GM12878 (cell line): ENCODE data around the gene AKAP11. TPM values are rescaled to one million over a fixed set of nuclear protein-coding genes. Genes with fewer than 3 reads are reported as not detected.

Source experiments
- ATAC-seq: fragments of 200-7000 bp; cut with Tn5 transposase; 3 replicates; pipeline ENCODE4 v1.9.1; 2020; ENCODE audit warnings: mild to moderate bottlenecking, moderate library complexity
- BruUV-seq: library from RNA; stranded (reverse); fragments of 400-500 nt; replicated peaks from 2 replicates; lab custom pipeline; 2021; lab: Mats Ljungman, UMichigan
- CTCF ChIA-PET: fragments of 300-600 bp; sonication (Branson Sonifier 250); formaldehyde crosslinking; extraction: SDS; loops from one replicate; lab custom pipeline; 2021; ENCODE audit warnings: inconsistent platforms; lab: Yijun Ruan, JAX
- POLR2A ChIA-PET: fragments of 350-600 bp; formaldehyde crosslinking; extraction: SDS; loops from one replicate; lab custom pipeline; 2021; ENCODE audit warnings: inconsistent platforms; lab: Charles Lee
- RAD21 ChIA-PET: fragments of 300-600 bp; sonication (Branson Sonifier 250); formaldehyde crosslinking; loops from one replicate; lab custom pipeline; 2023; ENCODE audit warnings: antibody characterized with exemption; ENCODE audit not compliant: unreplicated experiment; lab: Charles Lee
- SMC1A ChIA-PET: fragments of 300-600 bp; sonication (Branson Sonifier 250); formaldehyde crosslinking; loops from one replicate; lab custom pipeline; 2023; ENCODE audit not compliant: unreplicated experiment, uncharacterized antibody; lab: Charles Lee
- DNase-seq: peaks from one replicate; pipeline ENCODE4 v3.0.0-alpha.2; 2011; ENCODE audit warnings: low read depth, low spot score
- FAIRE-seq: peaks from 3 replicates; lab custom pipeline; 2011; peaks lifted over from hg19 to GRCh38; lab: Jason Lieb, UNC
- H2AFZ ChIP-seq: 2 replicates; pipeline ENCODE4 v1.6.0; 2011; ENCODE audit warnings: low read depth, low read length, control low read depth; ENCODE audit not compliant: control insufficient read depth
- H3K27ac ChIP-seq: 2 replicates; pipeline ENCODE4 v1.5.1; 2011; ENCODE audit warnings: control low read depth; ENCODE audit not compliant: control insufficient read depth, insufficient read depth
- H3K27me3 ChIP-seq, 2 experiments: replicated peaks in 1 of 2; 2 replicates each; pipeline versions ENCODE4 v1.6.0 to v1.6.1; 2011; ENCODE audit warnings: low read length in 1 of 2; ENCODE audit not compliant: control insufficient read depth in 2 of 2, insufficient read depth in 2 of 2
- H3K36me3 ChIP-seq, 2 experiments: 2 replicates each; pipeline ENCODE4 v1.5.1; 2011; ENCODE audit warnings: low read length in 1 of 2; ENCODE audit not compliant: control insufficient read depth in 2 of 2, insufficient read depth in 2 of 2
- H3K4me1 ChIP-seq: 2 replicates; pipeline ENCODE4 v1.6.1; 2011; ENCODE audit warnings: mild to moderate bottlenecking, low read length, moderate library complexity, mixed read lengths; ENCODE audit not compliant: control insufficient read depth, insufficient read depth
- H3K4me2 ChIP-seq: 2 replicates; pipeline ENCODE4 v1.6.0; 2011; ENCODE audit warnings: control low read depth; ENCODE audit not compliant: control insufficient read depth, insufficient read depth
- H3K4me3 ChIP-seq: fragments of 200-600 bp; sonication (generic); 2 replicates; pipeline ENCODE4 v1.5.1; 2016
- H3K79me2 ChIP-seq: 2 replicates; pipeline ENCODE4 v1.6.0; 2011; ENCODE audit warnings: low read length; ENCODE audit not compliant: control insufficient read depth, insufficient read depth
- H3K9ac ChIP-seq: 2 replicates; pipeline ENCODE4 v1.8.0; 2011; ENCODE audit warnings: low read length, control low read depth, mixed read lengths; ENCODE audit not compliant: control insufficient read depth, insufficient read depth
- H3K9me3 ChIP-seq: replicated peaks from 3 replicates; pipeline ENCODE4 v1.5.1; 2011; ENCODE audit warnings: mild to moderate bottlenecking, low read length; ENCODE audit not compliant: control insufficient read depth, insufficient read depth
- H4K20me1 ChIP-seq: 2 replicates; pipeline ENCODE4 v1.6.0; 2011; ENCODE audit not compliant: control insufficient read depth, insufficient read depth
- CBX5 ChIP-seq: sonication (generic); IDR thresholded peaks from 2 replicates; pipeline ENCODE4 v1.6.1; 2016; ENCODE audit warnings: low read depth, moderate library complexity, mild to moderate bottlenecking, inconsistent platforms
- EGR1 ChIP-seq, 2 experiments: IDR thresholded peaks; 1 replicate in 1 of 2; 2 replicates in 1 of 2; pipeline ENCODE4 v1.6.1; 2011 to 2012; ENCODE audit warnings: low read depth in 2 of 2, low read length in 2 of 2, borderline replicate concordance in 1 of 2, mild to moderate bottlenecking in 1 of 2, moderate library complexity in 1 of 2
- FOS ChIP-seq: IDR thresholded peaks from 3 replicates; pipeline ENCODE4 v1.6.1; 2011; ENCODE audit warnings: borderline replicate concordance; ENCODE audit not compliant: insufficient read length; ENCODE audit errors: extremely low read depth
- FOXK2 ChIP-seq: fragments of 450-650 bp; IDR thresholded peaks from 2 replicates; pipeline ENCODE4 v1.6.1; 2017; ENCODE audit warnings: mild to moderate bottlenecking, moderate library complexity
- IKZF1 ChIP-seq: fragments of 450-650 bp; conservative IDR thresholded peaks from 2 replicates; pipeline ENCODE4 v1.6.1; 2017; ENCODE audit warnings: antibody characterized with exemption, mild to moderate bottlenecking
- MEF2A ChIP-seq: IDR thresholded peaks from 2 replicates; pipeline ENCODE4 v1.6.1; 2011; ENCODE audit warnings: low read depth, mild to moderate bottlenecking, low read length, moderate library complexity; ENCODE audit not compliant: insufficient read depth
- NFYB ChIP-seq: IDR thresholded peaks from 2 replicates; pipeline ENCODE4 v1.6.1; 2011; ENCODE audit warnings: low read depth, mild to moderate bottlenecking, low read length, improper control_type of control experiment, moderate library complexity; ENCODE audit not compliant: insufficient read depth
- PML ChIP-seq: IDR thresholded peaks from 2 replicates; pipeline ENCODE4 v1.6.1; 2012; ENCODE audit warnings: low read length, inconsistent platforms
- POU2F2 ChIP-seq: IDR thresholded peaks from 3 replicates; pipeline ENCODE4 v1.6.1; 2011; ENCODE audit warnings: low read depth, mild to moderate bottlenecking, low read length, borderline replicate concordance
- RBBP5 ChIP-seq: fragments of 200-600 bp; sonication (generic); conservative IDR thresholded peaks from 2 replicates; pipeline ENCODE4 v1.6.1; 2016
- RUNX3 ChIP-seq: IDR thresholded peaks from 2 replicates; pipeline ENCODE4 v1.6.1; 2012; ENCODE audit warnings: low read length, inconsistent platforms
- SRF ChIP-seq, 2 experiments: IDR thresholded peaks; 2 replicates each; pipeline ENCODE4 v1.6.1; 2011; ENCODE audit warnings: low read depth in 2 of 2, low read length in 2 of 2, mild to moderate bottlenecking in 1 of 2, moderate library complexity in 1 of 2
- TBL1XR1 ChIP-seq: IDR thresholded peaks from 2 replicates; pipeline ENCODE4 v1.6.1; 2012; ENCODE audit warnings: low read depth, low read length, improper control_type of control experiment
- TCF12 ChIP-seq: IDR thresholded peaks from 2 replicates; pipeline ENCODE4 v1.6.1; 2011; ENCODE audit warnings: low read depth, mild to moderate bottlenecking, low read length
- ZNF274 ChIP-seq: IDR thresholded peaks from one replicate; pipeline ENCODE4 v1.8.0; 2011; ENCODE audit not compliant: insufficient read length, insufficient read depth
- ZNF384 ChIP-seq: IDR thresholded peaks from 2 replicates; pipeline ENCODE4 v1.6.1; 2012; ENCODE audit warnings: low read depth, mild to moderate bottlenecking, low read length, improper control_type of control experiment, borderline replicate concordance
- WGBS: methylation state at CpG from one replicate; pipeline ENCODE4 v1.1.6; 2016; ENCODE audit warnings: low lambda C conversion rate; ENCODE audit not compliant: insufficient replicate concordance, insufficient coverage; ENCODE audit errors: missing lambda C conversion rate; 5-methylcytosine and 5-hydroxymethylcytosine counted together
- in situ Hi-C: fragments of 300-500 bp; cut with MboI; formaldehyde crosslinking; loops from 9 replicates; pipeline ENCODE4 v1.14.3; 2018; ENCODE audit warnings: mixed read lengths
- intact Hi-C: fragments of 100-400 bp; cut with micrococcal nuclease; formaldehyde crosslinking; loops from one replicate; pipeline ENCODE4 v1.14.2; 2022; ENCODE audit not compliant: unreplicated experiment
- polyA plus RNA-seq, 11 experiments: library from polyadenylated mRNA; depleted of rRNA in 4 of 11; unstranded in 6 of 11; stranded (reverse) in 5 of 11; fragments of >200 nt; fragmentation: Nextera tagmentation in 4 of 11; fragmentation: Illumina TruSeq in 1 of 11; extraction: Ambion mirVana in 4 of 11; extraction: Trizol in 1 of 11; gene quantifications; 1 replicate in 1 of 11; 2 replicates in 10 of 11; pipeline versions ENCODE4 v1.2.1 to v1.2.3, GENCODE V29; 2011 to 2016; ENCODE audit warnings: inconsistent platforms in 2 of 11, missing spikeins in 2 of 11, low read depth in 1 of 11
- total RNA-seq, 4 experiments: library from RNA; depleted of rRNA in 3 of 4; stranded (reverse); fragments of >200 nt in 3 of 4; fragmentation: Illumina TruSeq in 1 of 4; extraction: Trizol in 1 of 4; gene quantifications; 2 replicates each; pipeline versions ENCODE4 v1.2.1 to v1.2.3, GENCODE V29; 2013 to 2021
- TF ChIP-seq, protein P1 (sequence below), 3 experiments: IDR thresholded peaks in 2 of 3; conservative IDR thresholded peaks in 1 of 3; 2 replicates each; pipeline ENCODE4 v1.5.1; 2011; ENCODE audit warnings: low read depth in 3 of 3, low read length in 3 of 3, mild to moderate bottlenecking in 3 of 3, control low read depth in 2 of 3, moderate library complexity in 2 of 3, inconsistent platforms in 1 of 3, mixed read lengths in 1 of 3; ENCODE audit not compliant: control insufficient read depth in 2 of 3, insufficient read depth in 1 of 3; ENCODE audit errors: extremely low read depth in 1 of 3
- TF ChIP-seq, protein P2 (sequence below): fragments of 450-650 bp; IDR thresholded peaks from 2 replicates; pipeline ENCODE4 v1.6.1; 2016; ENCODE audit warnings: mild to moderate bottlenecking

The AKAP11 gene
- total and polyA plus RNA-seq, 10 of the 15 experiments (the other 5 are each of a cell fraction or from before 2014, with no cell fraction given), result 4.8 to 36.8 (median 17.9) TPM

DNA sequence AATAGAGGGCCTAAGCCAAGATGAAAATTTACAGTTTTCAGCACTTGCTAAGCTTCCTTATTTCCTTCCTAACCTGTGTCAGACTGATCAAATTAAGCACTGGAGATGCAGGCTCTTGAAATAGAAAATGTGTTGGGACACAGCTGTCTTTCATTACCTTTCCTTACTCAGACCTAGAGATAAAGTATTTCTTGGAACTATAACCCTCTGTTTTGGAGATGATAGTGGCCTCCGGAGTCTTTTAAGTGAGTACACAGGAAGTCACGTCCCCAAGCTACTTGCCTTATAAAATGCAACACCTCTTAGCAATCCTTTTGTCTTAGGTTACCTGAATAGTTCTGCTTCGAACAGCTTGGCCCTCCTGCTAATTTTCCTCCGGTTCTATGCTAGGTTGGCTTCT is 12.4 kb upstream of the AKAP11 start:
- POLR2A ChIA-PET, result no interaction called here
- CTCF ChIA-PET, result interaction anchor here (0.5 kb wide), 1 partner anchor 311 kb away, joined by 6 read pairs; no protein-coding TSS in a partner anchor

More for the DNA sequence above, 12.4 kb upstream of the AKAP11 start:
- H3K27ac ChIP-seq, result no peak overlapping the region
- 77% methylated on average over 4 of the region's 4 CpGs for WGBS
- TF ChIP-seq PML (no peak), RUNX3 (no peak), TCF12 (no peak), CBX5 (no peak), EGR1 (IDR thresholded peaks at IDR 0.05; ENCODE audit: borderline replicate concordance in 1 of 2, low read depth in 2 of 2, low read length in 2 of 2) (no peak), IKZF1 (no peak), ZNF384 (no peak), NFYB (no peak), RBBP5 (no peak), POU2F2 (no peak), FOS (no peak), FOXK2 (no peak), TBL1XR1 (no peak), MEF2A (no peak), SRF (IDR thresholded peaks at IDR 0.05; ENCODE audit: low read depth in 2 of 2, low read length in 2 of 2) (no peak), ZNF274 (no peak)
- TF ChIP-seq, protein P1, sequence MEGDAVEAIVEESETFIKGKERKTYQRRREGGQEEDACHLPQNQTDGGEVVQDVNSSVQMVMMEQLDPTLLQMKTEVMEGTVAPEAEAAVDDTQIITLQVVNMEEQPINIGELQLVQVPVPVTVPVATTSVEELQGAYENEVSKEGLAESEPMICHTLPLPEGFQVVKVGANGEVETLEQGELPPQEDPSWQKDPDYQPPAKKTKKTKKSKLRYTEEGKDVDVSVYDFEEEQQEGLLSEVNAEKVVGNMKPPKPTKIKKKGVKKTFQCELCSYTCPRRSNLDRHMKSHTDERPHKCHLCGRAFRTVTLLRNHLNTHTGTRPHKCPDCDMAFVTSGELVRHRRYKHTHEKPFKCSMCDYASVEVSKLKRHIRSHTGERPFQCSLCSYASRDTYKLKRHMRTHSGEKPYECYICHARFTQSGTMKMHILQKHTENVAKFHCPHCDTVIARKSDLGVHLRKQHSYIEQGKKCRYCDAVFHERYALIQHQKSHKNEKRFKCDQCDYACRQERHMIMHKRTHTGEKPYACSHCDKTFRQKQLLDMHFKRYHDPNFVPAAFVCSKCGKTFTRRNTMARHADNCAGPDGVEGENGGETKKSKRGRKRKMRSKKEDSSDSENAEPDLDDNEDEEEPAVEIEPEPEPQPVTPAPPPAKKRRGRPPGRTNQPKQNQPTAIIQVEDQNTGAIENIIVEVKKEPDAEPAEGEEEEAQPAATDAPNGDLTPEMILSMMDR (IDR thresholded peaks at IDR 0.05 in 2 of 3, conservative IDR thresholded peaks at IDR 0.05 in 1 of 3; ENCODE audit: control insufficient read depth in 2 of 3, extremely low read depth in 1 of 3, insufficient read depth in 1 of 3, low read depth in 3 of 3, low read length in 3 of 3), result no peak
- TF ChIP-seq, protein P2, sequence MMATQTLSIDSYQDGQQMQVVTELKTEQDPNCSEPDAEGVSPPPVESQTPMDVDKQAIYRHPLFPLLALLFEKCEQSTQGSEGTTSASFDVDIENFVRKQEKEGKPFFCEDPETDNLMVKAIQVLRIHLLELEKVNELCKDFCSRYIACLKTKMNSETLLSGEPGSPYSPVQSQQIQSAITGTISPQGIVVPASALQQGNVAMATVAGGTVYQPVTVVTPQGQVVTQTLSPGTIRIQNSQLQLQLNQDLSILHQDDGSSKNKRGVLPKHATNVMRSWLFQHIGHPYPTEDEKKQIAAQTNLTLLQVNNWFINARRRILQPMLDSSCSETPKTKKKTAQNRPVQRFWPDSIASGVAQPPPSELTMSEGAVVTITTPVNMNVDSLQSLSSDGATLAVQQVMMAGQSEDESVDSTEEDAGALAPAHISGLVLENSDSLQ, result no peak
- H3K36me3 ChIP-seq, result no peaks in the 10 kb centered on the region
- no peaks in the 10 kb centered on the region; the same call in 2 of the 3 replicates for H3K9me3 ChIP-seq
- no peak for ATAC-seq
- FAIRE-seq, result no peak
- H3K79me2 ChIP-seq, result no peaks in the 10 kb centered on the region
- H3K27me3 ChIP-seq, result no peaks in the 10 kb centered on the region
- RAD21 ChIA-PET, result interaction anchor here (1.0 kb wide), 1 partner anchor 12 kb away, joined by 3 read pairs; the partner anchor contains the start of gene AKAP11
- H3K4me3 ChIP-seq, result no peak overlapping the region
- SMC1A ChIA-PET, result interaction anchor here (1.4 kb wide), 1 partner anchor 11 kb away, joined by 6 read pairs; no protein-coding TSS in a partner anchor
- no peak overlapping the region for H3K9ac ChIP-seq
- no peak overlapping the region for H3K4me2 ChIP-seq
- intact Hi-C loops (no loop called here), in situ Hi-C loops (no loop called here)
- H3K4me1 ChIP-seq, result no peaks in the 10 kb centered on the region
- DNase-seq, result no peak
- no TSS peak for BruUV-seq
- H4K20me1 ChIP-seq, result no peaks in the 10 kb centered on the region
- no peak overlapping the region for H2AFZ ChIP-seq
